WTC11 (cell line): ENCODE data around the gene GLS.

Experiments
- AFF4 ChIP-seq: sonication (generic); formaldehyde crosslinking; IDR thresholded peaks from 2 replicates; pipeline ENCODE4 v1.8.1; 2023; ENCODE audit warnings: mild to moderate bottlenecking, missing genetic modification reagents, borderline replicate concordance
- CREB1 ChIP-seq: sonication (generic); formaldehyde crosslinking; IDR thresholded peaks from 2 replicates; pipeline ENCODE4 v1.8.0; 2023; ENCODE audit warnings: mild to moderate bottlenecking, missing genetic modification reagents
- CTCF ChIP-seq: fragments of 200-600 bp; IDR thresholded peaks from 2 replicates; pipeline ENCODE4 v1.8.0; 2022; ENCODE audit warnings: antibody characterized with exemption
- MYBL2 ChIP-seq: sonication (generic); formaldehyde crosslinking; IDR thresholded peaks from 2 replicates; pipeline ENCODE4 v1.8.1; 2023; ENCODE audit warnings: mild to moderate bottlenecking, moderate library complexity, missing genetic modification reagents
- TP53 ChIP-seq: sonication (generic); formaldehyde crosslinking; IDR thresholded peaks from 2 replicates; pipeline ENCODE4 v1.8.1; 2023; ENCODE audit warnings: mild to moderate bottlenecking, missing genetic modification reagents
- ZMAT4 ChIP-seq: fragments of 250-450 bp; sonication (Bioruptor Pico); IDR thresholded peaks from 2 replicates; pipeline ENCODE4 v1.9.0; 2021; ENCODE audit warnings: mild to moderate bottlenecking

- TF ChIP-seq CTCF (peak; percentile 62), ZMAT4 (CRISPR knock-in tag) (no peak), AFF4 (no peak), CREB1 (CRISPR knock-in tag) (no peak), TP53 (CRISPR knock-in tag) (no peak), MYBL2 (no peak)
Measured at GRCh38 chr2:190996338-190996946, 115.8 kb downstream of the GLS start.
